SK-N-SH (cell line): ENCODE measurements around the gene ABAT.

ENCODE experiments used
- CTCF ChIP-seq: fragments of 200-600 bp; sonication (generic); IDR thresholded peaks from 2 replicates; pipeline ENCODE4 v1.6.1; 2017; ENCODE audit warnings: antibody characterized with exemption, mild to moderate bottlenecking, moderate library complexity
- EP300 ChIP-seq, 2 experiments: IDR thresholded peaks; 2 replicates each; pipeline versions ENCODE4 v1.4.0 to v1.6.1; 2012; ENCODE audit warnings: borderline replicate concordance in 1 of 2, low read depth in 1 of 2, low read length in 1 of 2
- IRF3 ChIP-seq: fragments of 150-350 bp; IDR thresholded peaks from 2 replicates; pipeline ENCODE4 v1.6.1; 2016; ENCODE audit warnings: mild to moderate bottlenecking, low read depth, low read length
- MAX ChIP-seq: IDR thresholded peaks from 2 replicates; pipeline ENCODE4 v1.4.0; 2012; ENCODE audit warnings: low read depth
- MEF2A ChIP-seq: IDR thresholded peaks from 2 replicates; pipeline ENCODE4 v1.4.0; 2012; ENCODE audit warnings: low read depth, borderline replicate concordance
- POLR2AphosphoS5 ChIP-seq: IDR thresholded peaks from 2 replicates; pipeline ENCODE4 v1.6.1; 2012; ENCODE audit warnings: low read depth, low read length
- RAD21 ChIP-seq: IDR thresholded peaks from 2 replicates; pipeline ENCODE4 v1.6.1; 2012; ENCODE audit warnings: mild to moderate bottlenecking, low read length
- RCOR1 ChIP-seq: fragments of 150-350 bp; IDR thresholded peaks from 2 replicates; pipeline ENCODE4 v1.6.1; 2017; ENCODE audit warnings: antibody characterized with exemption, low read length
- RFX5 ChIP-seq: IDR thresholded peaks from 2 replicates; pipeline ENCODE4 v1.6.1; 2012; ENCODE audit warnings: mild to moderate bottlenecking, improper control_type of control experiment, low read length
- SIN3A ChIP-seq: IDR thresholded peaks from 2 replicates; pipeline ENCODE4 v1.6.1; 2012; ENCODE audit warnings: low read depth, mild to moderate bottlenecking, low read length, moderate library complexity, borderline replicate concordance
- TAF1 ChIP-seq: IDR thresholded peaks from 2 replicates; pipeline ENCODE4 v1.6.1; 2012; ENCODE audit warnings: low read depth, mild to moderate bottlenecking, low read length, moderate library complexity, borderline replicate concordance
- USF2 ChIP-seq: fragments of 150-350 bp; IDR thresholded peaks from 2 replicates; pipeline ENCODE4 v1.6.1; 2017; ENCODE audit warnings: antibody characterized with exemption, low read length, low read depth, borderline replicate concordance

GRCh38 chr16:8691728-8692127 is 17.3 kb downstream of the ABAT start:
- TF ChIP-seq EP300 (IDR thresholded peaks at IDR 0.05; ENCODE audit: borderline replicate concordance in 1 of 2, low read depth in 1 of 2, low read length in 1 of 2) = no peak
- no peak for TF ChIP-seq IRF3
- no peak for TF ChIP-seq CTCF
- no peak for TF ChIP-seq MEF2A
- no peak for TF ChIP-seq USF2
- no peak for TF ChIP-seq POLR2AphosphoS5
- TF ChIP-seq RAD21 = no peak
- no peak for TF ChIP-seq RCOR1
- TF ChIP-seq MAX = no peak
- no peak for TF ChIP-seq RFX5
- TF ChIP-seq SIN3A = no peak
- TF ChIP-seq TAF1 = no peak
